Upper lobe of right lung (tissue), 1 donor: Measurements from ENCODE around the gene MORN4. TPM values are rescaled to one million over a fixed set of nuclear protein-coding genes. Genes with fewer than 3 reads are reported as not detected.

Experiments used
- ATAC-seq: fragments of 200-7000 bp; cut with Tn5 transposase; one replicate; pipeline ENCODE4 v1.9.1; 2020; ENCODE audit warnings: mild to moderate bottlenecking, moderate library complexity
- DNase-seq: peaks from one replicate; pipeline ENCODE4 v3.0.0-alpha.2; 2020
- H3K27ac ChIP-seq: fragments of 200-600 bp; one replicate; pipeline ENCODE4 v1.8.0; 2022
- H3K27me3 ChIP-seq: fragments of 200-600 bp; one replicate; pipeline ENCODE4 v1.8.0; 2022; ENCODE audit warnings: mild to moderate bottlenecking
- H3K36me3 ChIP-seq: fragments of 200-600 bp; one replicate; pipeline ENCODE4 v1.8.0; 2022
- H3K4me1 ChIP-seq: fragments of 200-600 bp; one replicate; pipeline ENCODE4 v1.8.0; 2022
- H3K4me3 ChIP-seq: fragments of 200-600 bp; one replicate; pipeline ENCODE4 v1.8.0; 2022; ENCODE audit warnings: mild to moderate bottlenecking
- H3K9me3 ChIP-seq: fragments of 200-600 bp; one replicate; pipeline ENCODE4 v1.8.0; 2022
- intact Hi-C: fragments of 100-400 bp; cut with DNase I; formaldehyde crosslinking; loops from one replicate; pipeline ENCODE4 v1.11.0; 2022
- total RNA-seq: library from RNA; stranded (reverse); fragmentation: NEBNext Ultra II Directional; extraction: Animal tissue kit (Norgen Biotek cat#: 25700); gene quantifications from one replicate; pipeline ENCODE4 v1.2.1, GENCODE V29; 2021
- TF ChIP-seq, protein P1 (sequence below): fragments of 200-600 bp; IDR thresholded peaks from one replicate; pipeline ENCODE4 v1.8.0; 2022; ENCODE audit warnings: antibody characterized with exemption
- donor health status: DM: no; HTN: yes; CAD: no; lungs with severe emphysema.

The MORN4 gene
- total RNA-seq, 1 donor from 2014 or later: 3.8 TPM

DNA sequence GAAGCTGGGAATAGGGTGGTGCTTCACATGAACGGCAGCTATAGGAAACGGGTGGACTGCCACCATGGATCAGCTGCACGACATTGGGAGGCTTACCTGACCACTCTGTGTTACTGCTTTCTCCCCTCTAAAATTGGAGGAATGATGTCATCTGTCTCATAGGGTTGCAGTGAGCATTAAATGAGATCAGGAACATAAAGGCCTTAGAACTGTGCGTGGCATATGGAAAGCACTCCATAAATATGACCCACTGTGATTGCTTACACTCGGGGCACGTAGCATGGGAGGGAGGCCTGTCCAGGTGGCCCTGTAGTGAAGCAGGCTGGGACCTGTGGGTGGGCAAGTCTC, 34.1 kb downstream of the MORN4 start:
- TF ChIP-seq, protein P1, sequence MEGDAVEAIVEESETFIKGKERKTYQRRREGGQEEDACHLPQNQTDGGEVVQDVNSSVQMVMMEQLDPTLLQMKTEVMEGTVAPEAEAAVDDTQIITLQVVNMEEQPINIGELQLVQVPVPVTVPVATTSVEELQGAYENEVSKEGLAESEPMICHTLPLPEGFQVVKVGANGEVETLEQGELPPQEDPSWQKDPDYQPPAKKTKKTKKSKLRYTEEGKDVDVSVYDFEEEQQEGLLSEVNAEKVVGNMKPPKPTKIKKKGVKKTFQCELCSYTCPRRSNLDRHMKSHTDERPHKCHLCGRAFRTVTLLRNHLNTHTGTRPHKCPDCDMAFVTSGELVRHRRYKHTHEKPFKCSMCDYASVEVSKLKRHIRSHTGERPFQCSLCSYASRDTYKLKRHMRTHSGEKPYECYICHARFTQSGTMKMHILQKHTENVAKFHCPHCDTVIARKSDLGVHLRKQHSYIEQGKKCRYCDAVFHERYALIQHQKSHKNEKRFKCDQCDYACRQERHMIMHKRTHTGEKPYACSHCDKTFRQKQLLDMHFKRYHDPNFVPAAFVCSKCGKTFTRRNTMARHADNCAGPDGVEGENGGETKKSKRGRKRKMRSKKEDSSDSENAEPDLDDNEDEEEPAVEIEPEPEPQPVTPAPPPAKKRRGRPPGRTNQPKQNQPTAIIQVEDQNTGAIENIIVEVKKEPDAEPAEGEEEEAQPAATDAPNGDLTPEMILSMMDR: no peak
- H3K27me3 ChIP-seq: no peaks in the 10 kb centered on the region
- no peak overlapping the region for H3K4me3 ChIP-seq
- H3K4me1 ChIP-seq: no peaks in the 10 kb centered on the region
- intact Hi-C loops: no loop called here
- DNase-seq (no peak), ATAC-seq (no peak)
- H3K9me3 ChIP-seq: no peaks in the 10 kb centered on the region
- H3K36me3 ChIP-seq: no peaks in the 10 kb centered on the region
- no peak overlapping the region for H3K27ac ChIP-seq

DNA sequence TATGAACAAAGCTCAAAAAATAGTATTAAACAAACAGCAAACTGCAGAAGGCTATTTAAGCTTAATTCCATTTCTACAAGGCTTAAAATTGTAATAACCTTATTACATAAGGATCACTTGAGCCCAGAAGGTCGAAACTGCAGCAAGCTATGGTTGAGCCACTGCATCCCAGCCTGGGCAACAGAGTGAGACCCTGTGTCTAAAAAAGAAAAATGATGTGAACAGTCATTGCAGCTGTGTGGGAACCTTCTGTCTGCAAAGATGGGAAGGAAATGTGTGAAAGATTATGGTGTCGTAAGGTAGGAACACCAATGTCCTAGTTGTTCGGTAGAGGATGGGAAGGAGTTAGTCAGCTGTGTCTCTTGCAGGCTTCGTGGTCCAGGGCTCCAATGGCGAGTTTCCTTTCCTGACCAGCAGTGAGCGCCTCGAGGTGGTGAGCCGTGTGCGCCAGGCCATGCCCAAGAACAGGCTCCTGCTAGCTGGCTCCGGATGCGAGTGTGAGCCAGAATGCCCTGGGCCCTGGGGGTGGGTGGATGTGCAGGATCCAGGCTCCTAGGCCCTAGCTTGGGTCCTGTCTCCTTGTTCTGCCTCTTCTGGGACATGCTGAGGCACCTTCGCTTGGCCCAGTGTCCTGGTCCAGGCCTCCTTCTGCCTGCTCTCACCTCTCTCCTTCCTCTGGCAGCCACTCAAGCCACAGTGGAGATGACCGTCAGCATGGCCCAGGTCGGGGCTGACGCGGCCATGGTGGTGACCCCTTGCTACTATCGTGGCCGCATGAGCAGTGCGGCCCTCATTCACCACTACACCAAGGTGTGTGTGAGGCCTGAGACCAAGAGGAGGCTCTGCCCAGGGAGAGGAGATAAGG, 34.7 kb downstream of the MORN4 start:
- no peak overlapping the region for H3K4me3 ChIP-seq
- H3K27ac ChIP-seq: no peak overlapping the region
- H3K4me1 ChIP-seq: no peaks in the 10 kb centered on the region
- no peaks in the 10 kb centered on the region for H3K27me3 ChIP-seq
- no peaks in the 10 kb centered on the region for H3K9me3 ChIP-seq
- ATAC-seq: no peak
- TF ChIP-seq, protein P1: no peak
- no peak for DNase-seq
- intact Hi-C loops: no loop called here
- H3K36me3 ChIP-seq: no peaks in the 10 kb centered on the region

DNA sequence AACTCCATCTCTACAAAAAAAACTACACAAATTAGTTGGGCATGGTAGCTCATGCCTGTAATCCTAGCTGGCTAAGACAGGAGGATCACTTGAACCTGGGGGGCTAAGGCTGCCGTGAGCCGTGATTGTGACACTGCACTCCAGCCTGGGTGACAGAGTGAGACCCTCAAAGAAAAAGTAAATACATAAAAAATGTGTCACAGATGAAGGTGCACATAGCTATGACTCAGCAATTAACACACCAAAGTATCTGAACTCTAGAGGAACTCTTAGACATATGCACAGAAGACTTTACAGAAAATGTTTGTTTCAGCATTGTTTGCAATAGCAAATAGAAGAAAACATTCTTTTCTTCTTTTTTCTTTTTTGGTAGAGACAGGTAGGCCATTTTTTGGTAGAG, 35.5 kb downstream of the MORN4 start:
- Histone ChIP-seq H3K4me3 (no peak overlapping the region), H3K27me3 (no peaks in the 10 kb centered on the region), H3K36me3 (no peaks in the 10 kb centered on the region), H3K4me1 (no peaks in the 10 kb centered on the region), H3K9me3 (no peaks in the 10 kb centered on the region), H3K27ac (peak overlapping the region; percentile 6)
- intact Hi-C loops: no loop called here
- DNase-seq: no peak
- TF ChIP-seq, protein P1: no peak
- ATAC-seq: no peak

DNA sequence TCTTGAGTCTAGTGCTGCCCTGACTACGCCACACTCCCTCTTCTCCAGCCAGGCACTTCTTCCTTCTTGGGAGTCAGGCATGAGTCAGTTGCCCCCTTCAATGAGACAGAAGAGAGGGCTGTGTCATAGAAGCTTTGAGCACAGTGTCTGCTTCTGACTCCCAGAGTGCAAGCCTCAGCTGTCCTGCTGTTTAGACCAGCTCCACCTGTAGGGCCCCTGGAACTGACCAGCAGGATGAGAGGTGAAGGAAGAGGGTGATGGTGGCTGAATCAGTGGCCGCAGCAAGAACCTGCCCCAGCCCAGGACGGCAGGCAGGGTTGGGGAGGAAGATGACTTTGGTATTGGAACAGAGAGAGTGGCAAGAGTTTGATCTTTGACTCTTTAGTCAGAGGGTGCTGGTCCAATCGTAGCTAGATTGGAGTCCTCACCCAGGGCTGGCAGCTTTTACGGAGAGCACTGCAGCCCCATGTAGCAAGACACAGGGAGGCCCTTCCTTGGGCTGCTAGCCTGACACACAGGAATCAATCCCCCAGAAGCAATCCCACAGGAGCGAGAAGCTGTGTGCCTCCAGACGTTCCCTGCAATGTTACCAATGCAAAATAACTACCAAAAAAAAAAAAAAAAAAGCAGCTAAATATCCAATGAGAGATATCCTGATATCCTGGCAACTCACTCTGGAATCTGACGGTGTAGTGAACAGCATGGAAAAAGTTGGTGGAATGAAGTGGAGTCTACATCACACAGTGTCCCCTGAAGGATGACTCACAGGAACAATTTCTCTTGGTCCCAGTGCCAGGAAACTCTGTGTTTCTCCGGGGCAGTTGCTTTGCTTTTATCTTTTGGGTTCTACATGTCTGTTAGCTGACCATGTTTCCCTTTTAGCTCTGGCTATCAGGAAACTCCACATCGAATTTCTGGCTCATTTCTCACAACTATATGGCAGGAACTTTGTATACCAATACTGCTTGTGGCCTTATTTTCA, 36.9 kb downstream of the MORN4 start:
- peak overlapping the region; percentile 44 for H3K27ac ChIP-seq
- no peak overlapping the region for H3K4me3 ChIP-seq
- no peaks in the 10 kb centered on the region for H3K9me3 ChIP-seq
- no peak for DNase-seq
- H3K36me3 ChIP-seq: no peaks in the 10 kb centered on the region
- ATAC-seq: peak; percentile 76
- no peaks in the 10 kb centered on the region for H3K4me1 ChIP-seq
- TF ChIP-seq, protein P1: no peak
- intact Hi-C loops: no loop called here
- no peaks in the 10 kb centered on the region for H3K27me3 ChIP-seq

DNA sequence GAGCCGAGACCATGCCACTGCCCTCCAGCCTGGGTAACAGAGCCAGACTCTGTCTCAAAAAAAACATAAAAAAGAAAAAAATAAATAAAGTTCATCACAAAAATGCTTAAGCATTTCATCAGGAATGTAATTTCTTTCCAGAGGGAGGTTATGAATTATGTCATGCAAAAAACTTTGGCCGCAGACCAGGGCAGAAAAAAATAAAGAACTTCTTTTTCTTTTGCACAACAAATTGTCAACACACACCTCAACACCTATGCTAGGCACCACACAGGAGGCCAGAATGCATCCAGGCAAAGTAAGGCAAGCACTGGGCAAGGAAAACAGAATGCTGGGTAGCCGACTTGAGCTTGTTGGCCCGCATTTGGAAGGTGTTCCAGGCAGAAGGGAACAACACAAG, 39.9 kb downstream of the MORN4 start:
- DNase-seq: no peak
- Histone ChIP-seq H3K4me1 (no peaks in the 10 kb centered on the region), H3K27ac (no peak overlapping the region), H3K9me3 (no peaks in the 10 kb centered on the region), H3K36me3 (no peaks in the 10 kb centered on the region), H3K4me3 (no peak overlapping the region), H3K27me3 (no peaks in the 10 kb centered on the region)
- TF ChIP-seq, protein P1: no peak
- intact Hi-C loops: no loop called here
- no peak for ATAC-seq
